ENCODE results near the gene SPZ1. TPM values are rescaled to one million over a fixed set of nuclear protein-coding genes. Genes with fewer than 3 reads are reported as not detected.

SPZ1 gene
- total and polyA plus RNA-seq, 2 of the 8 experiments (the other 6 are each of a cell fraction or from before 2014, with no cell fraction given) = not detected

- no peak for TF ChIP-seq CHD7 (IDR thresholded peaks at IDR 0.05; ENCODE audit: insufficient replicate concordance, low read length)
- no peak for TF ChIP-seq TAF7 (optimal IDR thresholded peaks at IDR 0.05; ENCODE audit: borderline replicate concordance, low read depth, low read length)
- TF ChIP-seq, protein P1, sequence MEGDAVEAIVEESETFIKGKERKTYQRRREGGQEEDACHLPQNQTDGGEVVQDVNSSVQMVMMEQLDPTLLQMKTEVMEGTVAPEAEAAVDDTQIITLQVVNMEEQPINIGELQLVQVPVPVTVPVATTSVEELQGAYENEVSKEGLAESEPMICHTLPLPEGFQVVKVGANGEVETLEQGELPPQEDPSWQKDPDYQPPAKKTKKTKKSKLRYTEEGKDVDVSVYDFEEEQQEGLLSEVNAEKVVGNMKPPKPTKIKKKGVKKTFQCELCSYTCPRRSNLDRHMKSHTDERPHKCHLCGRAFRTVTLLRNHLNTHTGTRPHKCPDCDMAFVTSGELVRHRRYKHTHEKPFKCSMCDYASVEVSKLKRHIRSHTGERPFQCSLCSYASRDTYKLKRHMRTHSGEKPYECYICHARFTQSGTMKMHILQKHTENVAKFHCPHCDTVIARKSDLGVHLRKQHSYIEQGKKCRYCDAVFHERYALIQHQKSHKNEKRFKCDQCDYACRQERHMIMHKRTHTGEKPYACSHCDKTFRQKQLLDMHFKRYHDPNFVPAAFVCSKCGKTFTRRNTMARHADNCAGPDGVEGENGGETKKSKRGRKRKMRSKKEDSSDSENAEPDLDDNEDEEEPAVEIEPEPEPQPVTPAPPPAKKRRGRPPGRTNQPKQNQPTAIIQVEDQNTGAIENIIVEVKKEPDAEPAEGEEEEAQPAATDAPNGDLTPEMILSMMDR (IDR thresholded peaks at IDR 0.05; ENCODE audit: control extremely low read depth in 1 of 3, insufficient read depth in 1 of 3, low read depth in 1 of 3, low read length in 3 of 3) = no peak
Measured at GRCh38 chr5:80288177-80288576, 31.6 kb upstream of the SPZ1 start (continued).
